ENCODE measurements around the gene LIMK1.
"Not testable (repeated sequence)": the region's sequence is repeated elsewhere in the genome, so short reads cannot be mapped to it uniquely, and the experiment has no call there.

The LIMK1 gene

GRCh38 chr7:74121401-74122249, 38.0 kb downstream of the LIMK1 start:
- no peak for DNase-seq (ENCODE audit: extremely low read depth in 1 of 2, low read depth in 1 of 2)

GRCh38 chr7:74123892-74124291, 40.3 kb downstream of the LIMK1 start:
- not testable (repeated sequence) for DNase-seq (ENCODE audit: extremely low read depth in 1 of 2, low read depth in 1 of 2)

- no peak for DNase-seq (ENCODE audit: extremely low read depth in 1 of 2, low read depth in 1 of 2)
These were observed 42.7 kb downstream of the LIMK1 start for GRCh38 chr7:74126220-74126880.

- DNase-seq (ENCODE audit: extremely low read depth in 1 of 2, low read depth in 1 of 2): no peak
These were observed 46.3 kb downstream of the LIMK1 start for GRCh38 chr7:74129887-74130286.

GRCh38 chr7:74130518-74130917, 46.9 kb downstream of the LIMK1 start:
- no peak for DNase-seq (ENCODE audit: extremely low read depth in 1 of 2, low read depth in 1 of 2)

- DNase-seq (ENCODE audit: extremely low read depth in 1 of 2, low read depth in 1 of 2): no peak
These were observed 50.6 kb downstream of the LIMK1 start for GRCh38 chr7:74134117-74134620.

GRCh38 chr7:74138334-74138867, 54.8 kb downstream of the LIMK1 start:
- no peak for DNase-seq (ENCODE audit: extremely low read depth in 1 of 2, low read depth in 1 of 2)

GRCh38 chr7:74138945-74139843, 55.6 kb downstream of the LIMK1 start:
- DNase-seq (ENCODE audit: extremely low read depth in 1 of 2, low read depth in 1 of 2): no peak

GRCh38 chr7:74141705-74142104, 58.1 kb downstream of the LIMK1 start:
- no peak for DNase-seq (ENCODE audit: extremely low read depth in 1 of 2, low read depth in 1 of 2)

GRCh38 chr7:74143383-74143782, 59.8 kb downstream of the LIMK1 start:
- no peak for DNase-seq (ENCODE audit: extremely low read depth in 1 of 2, low read depth in 1 of 2)

GRCh38 chr7:74148491-74148890, 64.9 kb downstream of the LIMK1 start:
- DNase-seq (ENCODE audit: extremely low read depth in 1 of 2, low read depth in 1 of 2): no peak

- DNase-seq (ENCODE audit: extremely low read depth in 1 of 2, low read depth in 1 of 2): no peak
These were observed 65.5 kb downstream of the LIMK1 start for GRCh38 chr7:74149071-74149470.

GRCh38 chr7:74149603-74150002, 66.0 kb downstream of the LIMK1 start:
- no peak for DNase-seq (ENCODE audit: extremely low read depth in 1 of 2, low read depth in 1 of 2)

GRCh38 chr7:74153736-74154135, 70.1 kb downstream of the LIMK1 start:
- no peak for DNase-seq (ENCODE audit: extremely low read depth in 1 of 2, low read depth in 1 of 2)

GRCh38 chr7:74155810-74156395, 72.3 kb downstream of the LIMK1 start:
- DNase-seq (ENCODE audit: extremely low read depth in 1 of 2, low read depth in 1 of 2): no peak

GRCh38 chr7:74157605-74158004, 74.0 kb downstream of the LIMK1 start:
- DNase-seq (ENCODE audit: extremely low read depth in 1 of 2, low read depth in 1 of 2): no peak

GRCh38 chr7:74164985-74165456, 81.4 kb downstream of the LIMK1 start:
- DNase-seq (ENCODE audit: extremely low read depth in 1 of 2, low read depth in 1 of 2): no peak

GRCh38 chr7:74165867-74166593, 82.4 kb downstream of the LIMK1 start:
- DNase-seq (ENCODE audit: extremely low read depth in 1 of 2, low read depth in 1 of 2): no peak

- not testable (repeated sequence) for DNase-seq (ENCODE audit: extremely low read depth in 1 of 2, low read depth in 1 of 2)
These were observed 83.7 kb downstream of the LIMK1 start for GRCh38 chr7:74167324-74167723.
